ENCODE results near the gene PLCXD3. TPM values are rescaled to one million over a fixed set of nuclear protein-coding genes. Genes with fewer than 3 reads are reported as not detected.

The PLCXD3 gene
- total RNA-seq, 1 experiment from 2014 or later = 0.10 TPM

- ATAC-seq (no peak), DNase-seq (ENCODE audit: low read depth, low spot score) (no peak)
- BruUV-seq (replicated peaks) = no TSS peak
- POLR2A ChIA-PET = interaction anchor here (0.7 kb wide), 1 partner anchor 497 kb away, joined by 3 read pairs; no protein-coding TSS in a partner anchor
- no peaks in the 10 kb centered on the region for H3K4me1 ChIP-seq (ENCODE audit: control insufficient read depth, insufficient read depth, low read length)
- no peaks in the 10 kb centered on the region for H3K27me3 ChIP-seq (ENCODE audit: control insufficient read depth, insufficient read depth, low read length)
- no peaks in the 10 kb centered on the region for H3K36me3 ChIP-seq (ENCODE audit: control insufficient read depth, insufficient read depth, low read length)
- intact Hi-C loops (cut with micrococcal nuclease; ENCODE audit: unreplicated experiment) = no loop called here
- H3K9me3 ChIP-seq (ENCODE audit: control insufficient read depth, insufficient read depth, low read depth, low read length) = no peaks in the 10 kb centered on the region
- TF ChIP-seq CTCF (IDR thresholded peaks at IDR 0.05) (no peak), REST (IDR thresholded peaks at IDR 0.05; ENCODE audit: insufficient read depth in 1 of 2, low read depth in 2 of 2, low read length in 1 of 2) (no peak), POLR2AphosphoS5 (IDR thresholded peaks at IDR 0.05; ENCODE audit: low read depth, low read length) (no peak), SIN3A (IDR thresholded peaks at IDR 0.05; ENCODE audit: borderline replicate concordance, insufficient read depth, low read depth, low read length) (no peak), TCF7L2 (IDR thresholded peaks at IDR 0.05; ENCODE audit: low read depth, low read length) (no peak)
- no peak overlapping the region for H3K27ac ChIP-seq (ENCODE audit: low read length)
- H3K4me3 ChIP-seq (ENCODE audit: low read depth in 2 of 2, low read length in 2 of 2) = no peak overlapping the region
- in situ Hi-C loops (cut with HindIII; ENCODE audit: low pct_unique_long_range_greater_than_20kb, low sequenced_read_pairs) = no loop called here
- CTCF ChIA-PET = no interaction called here
Observed at GRCh38 chr5:41537581-41537980, 27.2 kb upstream of the PLCXD3 start.

- TF ChIP-seq CTCF (IDR thresholded peaks at IDR 0.05) (no peak), TCF7L2 (IDR thresholded peaks at IDR 0.05; ENCODE audit: low read depth, low read length) (no peak), REST (IDR thresholded peaks at IDR 0.05; ENCODE audit: insufficient read depth in 1 of 2, low read depth in 2 of 2, low read length in 1 of 2) (no peak), SIN3A (IDR thresholded peaks at IDR 0.05; ENCODE audit: borderline replicate concordance, insufficient read depth, low read depth, low read length) (no peak), POLR2AphosphoS5 (IDR thresholded peaks at IDR 0.05; ENCODE audit: low read depth, low read length) (no peak)
- Histone ChIP-seq H3K27ac (ENCODE audit: low read length) (no peak overlapping the region), H3K4me3 (ENCODE audit: low read depth in 2 of 2, low read length in 2 of 2) (no peak overlapping the region), H3K4me1 (ENCODE audit: control insufficient read depth, insufficient read depth, low read length) (no peaks in the 10 kb centered on the region), H3K9me3 (ENCODE audit: control insufficient read depth, insufficient read depth, low read depth, low read length) (no peaks in the 10 kb centered on the region), H3K27me3 (ENCODE audit: control insufficient read depth, insufficient read depth, low read length) (no peaks in the 10 kb centered on the region), H3K36me3 (ENCODE audit: control insufficient read depth, insufficient read depth, low read length) (no peaks in the 10 kb centered on the region)
- CTCF ChIA-PET = no interaction called here
- intact Hi-C loops (cut with micrococcal nuclease; ENCODE audit: unreplicated experiment) = no loop called here
- ATAC-seq (no peak), DNase-seq (ENCODE audit: low read depth, low spot score) (no peak)
- POLR2A ChIA-PET = no interaction called here
- in situ Hi-C loops (cut with HindIII; ENCODE audit: low pct_unique_long_range_greater_than_20kb, low sequenced_read_pairs) = no loop called here
- no TSS peak for BruUV-seq (replicated peaks)
Observed at GRCh38 chr5:41532485-41532884, 22.1 kb upstream of the PLCXD3 start.

Data from Panc1 (cell line).